GM19238 (cell line): Measurements from ENCODE around the gene RALGPS1.
"Not testable (repeated sequence)": the region's sequence is repeated elsewhere in the genome, so short reads cannot be mapped to it uniquely, and the experiment has no call there.

Source experiments
- DNase-seq: peaks from one replicate; pipeline ENCODE4 v3.0.0; 2011; ENCODE audit warnings: low spot score; ENCODE audit not compliant: insufficient read length

RALGPS1 gene

DNA sequence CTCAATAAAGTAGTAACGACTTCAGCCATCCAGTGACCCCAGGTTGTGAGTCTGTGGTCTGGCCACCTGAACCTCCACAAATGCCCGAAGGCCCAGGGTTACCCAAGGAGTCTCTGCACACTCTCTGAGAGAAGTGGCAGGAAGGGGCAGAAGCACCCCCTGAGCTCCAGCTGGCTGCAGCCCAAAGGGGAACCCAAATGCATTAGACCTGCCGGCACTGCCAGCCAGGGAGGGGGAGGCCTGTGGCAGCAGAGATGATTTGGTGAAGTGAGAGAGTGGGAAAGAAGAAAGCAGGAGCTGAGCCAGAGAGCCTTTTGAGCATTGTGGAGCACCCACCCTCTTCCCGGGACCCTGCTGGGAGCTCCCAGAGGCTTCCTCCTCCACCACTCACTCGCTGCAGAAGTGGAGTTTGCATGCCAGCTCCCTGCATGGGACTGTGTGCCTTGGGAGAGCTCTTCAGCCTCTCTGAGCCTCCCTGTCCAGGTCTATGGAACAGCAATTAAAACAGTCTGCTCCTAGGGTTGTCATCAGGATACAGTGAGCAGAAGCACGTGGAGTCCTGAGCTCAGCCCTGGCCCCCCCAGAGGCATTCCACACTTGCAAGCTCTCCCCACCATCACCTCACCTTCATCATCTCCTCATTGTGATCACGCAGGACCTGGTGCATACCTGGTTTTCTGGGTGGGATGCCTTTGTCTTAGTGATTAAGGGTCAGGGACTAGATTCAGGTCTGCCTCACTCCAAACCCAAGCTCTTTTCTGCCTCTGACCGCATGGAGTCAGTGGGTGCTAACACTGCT lies 221.7 kb downstream of the RALGPS1 start:
- no peak for DNase-seq

DNA sequence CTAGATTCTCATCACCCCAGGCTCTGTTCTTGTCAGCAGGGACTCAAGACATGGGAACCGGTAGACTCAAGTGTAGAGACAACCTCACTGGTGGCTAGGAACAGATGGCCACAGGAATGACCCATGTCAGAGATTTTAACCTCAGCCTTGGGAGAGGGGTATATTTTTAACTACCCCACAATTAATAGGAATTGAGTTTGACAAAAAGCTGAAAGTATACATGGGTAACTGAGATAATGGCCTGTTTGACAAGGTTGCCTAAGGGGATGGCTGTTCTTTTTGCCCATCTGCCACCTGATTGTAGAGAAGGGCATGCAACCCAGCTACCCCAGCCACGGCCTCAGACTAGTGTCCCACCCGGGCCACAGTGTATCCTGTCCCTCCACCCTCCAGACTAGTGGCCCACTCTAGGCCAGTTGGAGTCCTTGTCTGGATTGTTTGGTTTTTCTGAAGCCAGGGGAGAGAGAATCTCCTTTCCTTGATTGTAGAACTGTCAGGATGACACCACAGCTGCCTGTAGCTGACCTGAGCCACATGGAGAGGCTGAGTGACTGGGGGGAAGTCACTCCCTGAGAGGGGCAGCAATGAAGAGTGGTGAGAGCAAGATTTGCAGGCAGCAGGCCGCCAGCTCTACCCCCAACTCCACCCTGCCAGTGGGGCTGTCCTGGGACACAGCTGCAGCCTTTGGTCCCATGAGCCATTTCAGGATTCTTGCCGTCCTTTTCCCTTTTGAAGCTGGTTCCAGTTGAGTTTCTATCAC lies 222.5 kb downstream of the RALGPS1 start:
- no peak for DNase-seq

DNA sequence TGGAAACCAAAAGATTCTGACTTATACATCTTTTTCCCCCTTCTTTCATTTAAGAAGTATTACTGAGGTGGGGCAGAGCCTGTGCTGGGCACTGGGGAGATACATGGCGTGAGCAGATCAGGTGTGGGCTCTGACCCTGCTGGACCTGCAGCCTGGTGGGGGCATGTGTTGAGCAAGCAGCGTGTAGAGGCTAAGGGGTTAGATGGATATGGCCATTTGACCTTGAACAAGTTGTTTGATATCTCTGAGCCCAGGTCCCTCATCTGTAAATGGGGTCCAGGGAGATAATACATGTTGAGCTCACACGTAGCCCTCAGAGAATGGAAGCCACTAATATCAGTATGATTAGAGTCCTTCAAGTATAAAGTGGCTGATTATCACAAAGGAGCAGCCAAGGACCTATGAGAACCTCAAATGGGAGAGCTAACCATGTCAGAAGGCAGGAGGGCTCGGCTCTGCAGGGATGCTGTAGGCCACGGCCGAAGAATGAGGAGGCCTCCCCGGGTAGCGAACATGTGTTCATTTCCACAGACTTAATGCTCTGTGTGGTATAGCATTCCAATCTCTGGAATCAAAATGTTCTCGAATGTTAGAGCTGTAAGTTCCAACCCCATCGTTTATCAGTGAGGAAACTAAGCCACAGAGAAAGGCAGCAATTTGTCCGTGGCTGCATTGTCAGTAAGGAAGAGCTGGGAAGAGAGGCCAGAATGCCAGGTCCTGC lies 223.2 kb downstream of the RALGPS1 start:
- no peak for DNase-seq

DNA sequence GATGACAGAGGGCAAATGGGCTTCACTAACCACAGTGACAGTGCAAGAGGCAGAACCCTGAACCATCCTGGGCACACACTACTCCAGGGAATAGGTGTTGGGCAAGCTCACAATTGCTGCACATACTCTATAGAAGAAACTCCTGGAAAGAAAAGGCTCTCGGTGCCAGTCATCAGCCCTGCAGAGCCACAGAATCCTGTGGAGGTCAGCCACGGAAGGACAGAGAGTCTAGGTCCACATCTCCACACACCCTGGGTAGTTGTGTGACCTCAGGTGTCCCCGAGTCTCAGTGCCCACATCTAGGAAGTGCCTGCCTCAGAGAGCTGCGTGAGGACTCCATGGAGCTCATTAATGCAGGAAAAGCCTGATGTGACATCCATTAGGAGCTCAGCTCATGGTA lies 223.9 kb downstream of the RALGPS1 start:
- no peak for DNase-seq

DNA sequence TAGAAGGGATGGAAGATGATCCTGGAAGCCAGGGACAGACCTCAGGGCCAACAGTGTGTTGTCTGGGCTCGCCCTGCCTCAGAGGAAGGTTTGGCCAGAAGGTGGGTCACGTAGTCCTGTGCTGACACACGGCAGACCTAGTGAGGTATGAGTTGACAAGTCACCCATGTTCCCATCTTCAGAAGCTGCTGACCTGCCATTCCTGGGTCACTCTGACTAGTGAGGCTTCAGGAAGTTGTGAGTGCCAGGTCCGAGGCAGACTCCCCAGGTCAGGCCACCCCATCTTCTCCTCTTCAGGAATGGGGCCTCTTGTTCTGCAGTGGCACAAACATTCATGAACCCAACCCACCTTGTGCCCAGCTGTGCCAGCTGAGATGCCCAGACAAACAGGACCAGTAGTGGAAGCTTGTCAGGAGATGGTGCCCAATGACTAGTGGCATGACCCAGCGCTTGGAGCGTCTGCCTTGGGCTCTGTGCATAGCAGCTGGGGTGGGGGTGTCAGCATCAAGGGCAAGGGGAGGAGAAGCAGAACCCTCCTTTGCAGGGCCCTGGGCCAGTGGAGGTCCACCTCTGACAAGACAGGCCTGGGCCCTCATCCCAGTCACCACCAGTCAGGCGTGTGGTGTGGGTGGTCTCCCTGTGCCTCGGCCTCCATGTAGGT lies 224.6 kb downstream of the RALGPS1 start:
- DNase-seq: no peak

DNA sequence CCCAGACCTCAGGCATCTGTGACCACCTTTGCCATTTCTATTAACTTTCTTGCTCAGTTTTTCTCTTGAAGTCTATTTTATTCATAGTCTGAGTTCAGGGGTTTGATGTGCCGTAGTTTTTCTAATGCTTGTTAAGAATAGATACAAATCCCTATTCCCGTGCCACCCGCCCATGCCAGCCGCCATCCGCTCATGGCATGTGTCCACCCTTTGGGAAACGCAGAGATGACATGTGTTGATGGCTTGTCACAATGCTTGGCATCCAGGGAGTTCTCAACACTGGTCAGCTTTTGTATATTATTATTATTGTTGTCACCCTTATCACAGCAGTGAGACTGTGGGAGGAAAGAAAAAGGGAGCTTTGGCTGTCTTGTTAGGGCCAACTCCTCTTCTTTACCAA lies 225.2 kb downstream of the RALGPS1 start:
- DNase-seq: no peak

DNA sequence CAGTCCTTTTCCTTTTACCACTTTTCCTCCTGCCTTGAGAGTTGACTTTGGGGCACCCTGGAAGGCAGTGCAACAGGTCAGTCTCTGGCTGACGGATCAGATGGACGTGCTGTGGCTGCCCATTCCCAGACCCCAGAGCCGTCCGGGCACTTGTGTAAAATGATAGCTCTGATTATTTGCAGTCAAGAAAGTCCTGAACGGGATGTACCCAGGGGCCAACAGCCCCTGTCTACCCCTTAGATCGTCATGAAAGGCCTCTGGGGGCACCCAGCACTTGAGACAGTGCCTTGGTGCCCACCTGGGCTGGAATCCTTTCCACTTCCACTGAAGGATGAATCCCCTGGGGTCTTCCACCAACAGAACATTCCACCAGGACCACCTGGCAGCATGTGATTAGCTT lies 225.6 kb downstream of the RALGPS1 start:
- no peak for DNase-seq

DNA sequence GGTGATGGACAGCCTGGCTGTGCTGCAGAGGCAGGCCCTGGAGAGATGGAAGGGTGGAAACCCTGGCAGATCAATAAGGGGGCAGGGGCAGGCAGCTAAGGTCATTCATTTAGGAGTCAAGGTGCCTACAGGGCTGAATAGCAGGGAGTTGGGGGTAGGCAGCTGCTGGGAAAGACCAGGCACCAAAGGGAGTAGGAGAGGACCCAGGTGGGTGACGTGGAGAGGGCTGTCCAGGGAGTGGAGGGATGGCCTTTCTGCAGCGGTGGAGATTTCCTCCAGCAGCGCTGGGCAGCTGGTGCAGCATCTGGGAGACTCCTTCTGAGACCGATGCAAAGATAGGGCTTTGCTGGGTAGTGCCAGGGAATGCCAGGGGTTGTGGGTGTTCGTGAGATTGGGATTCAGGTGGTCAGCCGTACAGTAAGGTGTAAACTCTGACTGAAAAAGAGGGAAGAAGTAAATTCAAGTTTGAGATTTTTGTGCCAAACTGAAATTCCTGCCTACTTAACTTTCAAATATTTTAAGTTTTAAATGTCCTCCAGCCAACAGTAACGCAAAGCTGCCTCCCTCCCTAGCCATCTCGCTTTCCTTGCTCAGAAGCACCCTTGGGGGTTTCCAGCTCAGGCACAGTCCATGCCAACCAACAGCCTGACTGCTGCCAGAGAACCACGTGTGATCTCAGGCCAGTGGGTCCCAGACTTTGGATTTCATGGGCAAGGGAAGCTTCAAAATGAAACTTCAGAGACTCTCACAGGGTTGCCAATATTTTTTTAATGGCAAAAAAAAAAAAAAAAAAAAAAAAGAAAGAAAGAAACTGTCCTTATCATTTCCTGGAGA lies 226.5 kb downstream of the RALGPS1 start:
- DNase-seq: no peak

DNA sequence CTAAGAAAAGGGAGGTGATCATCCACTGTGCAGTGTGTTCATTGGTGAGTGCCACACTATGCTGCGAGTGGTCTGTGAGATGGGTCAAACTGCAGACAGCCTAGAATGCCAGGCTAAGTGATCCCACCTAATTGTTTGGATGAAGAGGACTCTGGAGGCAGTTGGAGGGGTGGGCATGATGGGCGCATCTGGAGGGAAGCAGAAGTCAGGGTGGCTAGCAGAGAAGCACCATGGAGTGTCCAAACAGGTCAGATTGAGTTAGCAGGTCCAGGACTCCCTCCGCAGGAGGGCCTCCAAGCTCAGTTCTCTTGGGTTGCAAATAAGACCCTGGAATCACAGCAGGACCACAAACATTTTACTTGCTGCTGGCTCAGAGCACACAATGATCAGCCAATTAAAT lies 227.7 kb downstream of the RALGPS1 start:
- no peak for DNase-seq

DNA sequence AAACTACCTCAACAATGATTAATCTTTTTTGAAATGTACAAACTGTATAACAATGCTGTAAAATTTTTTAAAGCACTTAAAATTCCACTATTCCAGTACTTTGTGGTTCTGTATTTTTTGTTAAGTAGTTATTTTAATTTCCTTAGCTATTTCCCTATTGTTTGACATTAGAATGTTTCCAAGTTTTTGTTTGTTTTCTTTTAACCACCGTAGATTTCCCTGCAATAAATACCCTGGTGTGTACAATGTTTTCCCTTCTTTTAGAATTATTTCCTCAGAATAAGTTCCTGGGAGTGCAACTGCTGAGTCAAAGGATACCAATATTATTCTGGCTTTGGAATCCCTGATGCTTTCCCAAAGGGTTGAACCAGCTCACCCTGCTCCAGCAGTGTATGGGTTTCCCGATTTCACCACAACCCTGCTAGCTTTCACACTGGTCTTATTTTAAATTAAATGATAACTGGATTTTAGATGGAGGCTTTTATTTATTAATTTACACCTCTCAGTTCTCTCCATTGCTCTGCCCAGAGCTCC lies 228.4 kb downstream of the RALGPS1 start:
- no peak for DNase-seq

DNA sequence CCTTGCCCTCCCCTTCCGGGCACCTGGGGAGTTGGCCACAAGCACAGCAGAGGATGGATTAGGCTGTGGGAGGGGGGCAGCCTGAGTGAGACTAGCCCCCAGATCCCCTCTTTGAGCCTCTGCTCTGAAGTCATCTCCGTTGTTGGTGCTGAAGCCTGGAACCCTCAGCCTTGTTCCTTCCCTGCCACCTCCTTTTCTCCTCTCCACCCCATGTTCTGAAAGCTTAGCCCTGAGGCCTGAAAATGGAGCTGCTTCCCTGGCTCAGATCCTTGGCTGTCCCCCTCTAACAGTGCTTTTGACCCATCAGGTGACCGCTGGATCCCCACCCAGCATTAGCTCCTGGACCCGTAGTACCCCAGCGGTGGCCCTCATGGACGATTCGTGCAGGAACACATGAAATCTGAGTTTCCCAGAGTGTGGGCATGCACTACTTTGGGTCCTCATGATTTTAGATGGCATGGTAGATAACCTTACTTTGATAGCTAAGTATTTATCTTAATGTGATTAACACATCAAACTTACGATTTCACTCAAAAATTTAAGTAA lies 229.4 kb downstream of the RALGPS1 start:
- DNase-seq: no peak

DNA sequence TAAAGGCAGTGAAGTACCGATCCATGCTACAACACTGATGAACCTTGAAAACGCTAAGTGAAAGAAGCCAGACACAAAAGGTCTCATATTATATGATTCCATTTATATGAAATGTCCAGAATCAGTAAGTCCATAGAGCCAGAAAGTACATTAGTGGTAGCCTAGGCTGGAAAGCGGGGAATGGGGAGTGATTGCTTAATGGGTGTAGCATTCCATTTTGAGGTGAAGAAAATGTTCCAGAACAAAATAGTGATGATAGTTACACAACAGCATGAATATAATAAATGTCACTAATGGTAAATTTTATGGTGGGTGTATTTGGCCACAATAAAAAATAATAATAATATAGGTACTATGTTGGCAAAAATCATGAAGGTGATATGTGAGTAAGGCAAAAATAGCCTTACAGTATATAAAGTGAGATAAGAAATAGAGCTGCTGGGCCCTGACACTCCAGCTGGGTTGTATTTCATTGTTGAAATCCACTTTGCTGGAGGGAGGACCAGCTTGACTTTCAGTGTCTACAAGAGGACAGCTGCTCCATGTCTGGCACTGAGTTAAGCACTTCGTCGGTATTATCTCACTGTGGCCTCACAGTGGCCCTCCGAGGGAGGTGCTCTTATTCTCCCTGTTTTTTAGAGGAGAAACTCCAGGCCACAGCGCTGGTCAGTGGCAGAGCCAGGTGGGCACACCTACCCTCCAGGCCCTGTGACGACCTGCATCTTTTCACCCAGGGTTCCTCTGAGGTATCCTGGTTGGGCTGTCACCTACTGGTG lies 230.3 kb downstream of the RALGPS1 start:
- DNase-seq: no peak

DNA sequence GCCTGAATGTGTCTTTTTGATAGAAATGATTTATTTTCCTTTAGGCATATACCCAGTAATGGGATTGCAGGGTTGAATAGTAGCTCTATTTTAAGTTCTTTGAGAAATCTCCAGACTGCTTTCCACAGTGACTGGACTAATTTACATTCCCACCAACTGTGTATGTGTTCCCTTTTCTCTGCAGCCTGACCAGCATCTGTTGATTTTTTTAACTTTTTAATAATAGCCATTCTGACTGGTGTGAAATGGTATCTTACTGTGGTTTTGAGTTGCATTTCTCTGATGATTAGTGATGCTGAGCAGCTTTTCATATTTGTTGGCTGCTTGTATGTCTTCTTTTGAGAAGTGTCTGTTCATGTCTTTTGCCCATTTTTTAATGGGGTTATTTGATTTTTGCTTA lies 232.3 kb downstream of the RALGPS1 start:
- DNase-seq: not testable (repeated sequence)

DNA sequence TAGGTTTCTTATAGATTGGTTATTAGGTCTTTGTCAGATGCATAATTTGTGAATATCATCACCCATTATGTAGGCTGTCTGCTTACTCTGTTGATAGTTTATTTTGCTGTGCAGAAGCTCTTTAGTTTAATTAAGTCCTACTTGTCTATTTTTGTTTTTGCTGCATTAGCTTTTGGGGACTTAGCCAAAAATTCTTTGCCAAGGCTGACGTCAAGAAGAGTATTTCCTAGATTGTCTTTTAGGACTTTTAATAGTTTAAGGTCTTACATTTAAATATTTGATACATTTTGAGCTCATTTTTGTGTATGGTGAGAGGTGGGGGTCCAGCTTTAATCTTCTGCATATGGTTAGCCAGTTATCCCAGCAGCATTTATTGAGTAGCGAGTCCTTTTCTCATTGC lies 232.7 kb downstream of the RALGPS1 start:
- no peak for DNase-seq

DNA sequence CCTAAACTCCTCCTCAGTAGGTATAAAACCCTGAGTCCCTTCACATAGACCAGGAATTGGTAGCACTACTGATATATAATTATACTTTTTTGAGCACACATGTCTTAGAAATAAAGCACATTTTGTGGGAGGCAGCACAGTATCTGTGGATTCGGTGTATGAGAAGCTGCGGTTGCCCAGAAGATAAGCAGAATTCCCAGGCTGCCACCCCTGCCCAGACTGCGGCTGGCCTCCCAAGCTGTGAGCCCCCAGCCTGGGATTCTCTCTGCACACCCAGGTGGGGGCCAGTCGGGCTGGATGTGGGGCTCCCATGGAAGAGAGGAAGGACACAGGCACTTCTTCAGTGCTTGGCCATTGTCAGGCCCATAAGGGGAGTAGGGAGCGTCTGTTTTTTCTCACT lies 233.4 kb downstream of the RALGPS1 start:
- DNase-seq: no peak

DNA sequence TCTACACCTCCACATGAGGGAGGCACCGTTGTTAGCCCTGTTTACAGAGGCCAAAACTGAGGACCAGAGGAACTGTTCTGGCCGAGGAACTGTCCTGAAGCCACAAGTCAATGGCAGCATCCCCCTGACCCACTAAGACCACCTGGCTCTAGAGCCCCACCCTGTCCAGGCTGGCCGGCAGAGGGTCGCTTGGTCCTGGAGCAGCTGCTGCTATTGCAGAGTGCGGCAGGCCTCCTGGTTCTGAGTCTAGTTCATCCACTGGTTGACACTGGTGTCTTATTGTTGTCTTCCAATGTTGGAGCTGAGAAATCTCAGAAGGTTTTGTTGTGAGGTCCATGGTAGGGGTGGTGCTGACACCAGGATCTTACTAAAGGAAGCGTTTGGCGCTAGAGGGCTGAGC lies 234.4 kb downstream of the RALGPS1 start:
- no peak for DNase-seq

DNA sequence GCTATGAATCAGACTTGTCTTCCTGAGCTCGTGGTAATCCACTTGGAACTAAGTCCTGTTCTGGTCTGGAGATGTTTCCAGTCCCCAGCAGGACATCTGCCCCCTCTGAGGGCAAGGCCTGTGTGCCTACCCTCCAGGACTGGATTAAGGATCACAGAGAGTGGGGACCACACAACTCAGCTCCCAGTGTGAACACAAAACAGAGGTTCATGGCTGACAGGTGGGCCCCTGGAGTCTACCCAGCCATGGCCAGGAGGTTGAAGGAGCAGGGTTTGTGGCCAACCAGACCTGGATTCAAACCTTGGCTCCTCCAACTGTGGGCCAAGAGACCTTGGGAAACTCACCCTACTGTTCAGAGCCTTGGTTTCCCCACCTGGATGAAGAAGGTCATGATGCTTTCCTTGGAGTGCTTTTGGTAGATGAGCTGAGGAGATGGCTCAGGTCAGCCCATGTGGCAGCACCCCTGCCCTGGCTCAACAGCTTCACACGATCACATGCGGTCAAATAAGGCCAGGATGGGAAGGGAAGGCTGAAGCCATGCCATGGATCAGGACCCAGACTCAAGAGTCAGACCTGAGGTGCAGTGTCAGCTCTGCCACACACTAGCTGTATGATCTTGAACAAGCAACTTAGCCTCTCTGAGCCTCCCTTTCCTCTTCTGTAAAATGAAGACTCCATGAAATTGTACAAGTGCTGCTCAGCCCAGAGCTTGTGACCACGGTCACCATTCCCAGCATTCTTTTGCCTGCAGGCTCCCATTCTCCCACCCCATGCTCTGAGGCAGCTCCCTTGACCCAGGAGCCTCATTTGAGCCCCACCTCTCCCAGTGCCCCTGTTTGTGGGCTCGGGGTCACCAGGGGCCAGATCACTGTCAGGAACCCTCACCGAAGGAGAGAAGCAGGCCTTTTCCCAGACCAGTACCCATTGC lies 235.1 kb downstream of the RALGPS1 start:
- DNase-seq: no peak

DNA sequence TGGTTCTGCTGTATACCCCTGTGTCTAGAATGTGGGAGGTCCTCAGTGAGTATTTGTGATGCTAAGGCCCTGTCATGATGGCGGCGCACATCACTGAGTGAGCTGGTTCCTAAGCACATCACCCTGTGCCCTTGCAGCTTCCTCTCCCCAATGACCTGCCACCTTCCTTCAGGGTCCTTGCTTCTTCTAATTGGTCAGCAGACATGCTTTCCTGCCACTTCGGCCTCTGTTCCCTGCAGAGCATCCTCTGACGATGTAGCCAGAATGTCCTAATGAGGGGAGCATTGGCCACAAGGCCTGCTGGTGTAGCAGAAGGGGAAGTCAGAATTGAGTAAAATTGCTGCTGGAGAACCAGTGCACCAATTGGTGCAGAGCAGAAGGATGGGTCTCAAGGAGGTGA lies 238.9 kb downstream of the RALGPS1 start:
- DNase-seq: no peak
